HG03575 (cell line): ENCODE measurements around the gene RELA.
"Not testable (repeated sequence)": the region's sequence is repeated elsewhere in the genome, so short reads cannot be mapped to it uniquely, and the experiment has no call there.

Experiments used
- ATAC-seq: cut with Tn5 transposase; IDR thresholded peaks from one replicate; pipeline ENCODE4 v1.9.1; 2021; ENCODE audit not compliant: unreplicated experiment, insufficient number of reproducible peaks, low FRiP score; ENCODE audit errors: extremely low read depth

The RELA gene

GRCh38 chr11:65680192-65680743, 17.6 kb upstream of the RELA start:
- no peak for ATAC-seq

GRCh38 chr11:65672982-65673381, 10.3 kb upstream of the RELA start:
- ATAC-seq = no peak

DNA sequence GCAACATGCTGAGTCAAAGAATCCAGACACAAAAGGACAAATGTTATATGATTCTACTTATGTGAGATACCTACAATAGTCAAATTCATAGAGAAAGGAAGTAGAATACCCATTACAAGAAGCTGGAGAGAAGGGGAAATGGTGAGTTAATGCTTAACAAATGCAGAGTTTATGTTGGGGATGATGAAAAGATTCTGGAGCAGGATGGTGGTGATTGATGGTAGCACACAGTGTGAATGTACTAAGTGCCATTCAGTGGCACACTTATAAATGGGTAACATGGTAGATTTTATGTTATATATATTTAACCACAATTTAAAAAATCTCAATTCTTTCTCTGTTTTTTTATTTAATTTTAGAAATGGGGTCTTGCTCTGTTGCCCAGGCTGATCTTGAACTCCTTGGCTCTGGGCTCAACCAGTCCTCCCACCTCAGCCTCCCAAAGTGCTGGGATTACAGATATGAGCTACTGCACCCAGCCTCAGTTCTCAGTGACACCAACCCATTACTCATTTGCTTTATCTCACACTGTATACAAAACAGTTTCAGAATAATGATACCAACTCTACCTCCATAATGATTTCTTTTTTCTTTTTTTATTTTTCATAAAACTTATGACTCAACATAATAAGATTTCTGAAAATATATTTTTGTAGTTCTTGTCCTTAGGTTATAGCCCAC, 9.6 kb upstream of the RELA start:
- ATAC-seq = no peak

- no peak for ATAC-seq
These were observed 1.0 kb upstream of the RELA start for GRCh38 chr11:65663639-65664200.

- ATAC-seq = no peak
These were observed 393 bp downstream of the RELA start for GRCh38 chr11:65662247-65662798.

GRCh38 chr11:65661599-65662246, 993 bp downstream of the RELA start:
- no peak for ATAC-seq

GRCh38 chr11:65660908-65661307, 1.8 kb downstream of the RELA start:
- ATAC-seq = not testable (repeated sequence)

DNA sequence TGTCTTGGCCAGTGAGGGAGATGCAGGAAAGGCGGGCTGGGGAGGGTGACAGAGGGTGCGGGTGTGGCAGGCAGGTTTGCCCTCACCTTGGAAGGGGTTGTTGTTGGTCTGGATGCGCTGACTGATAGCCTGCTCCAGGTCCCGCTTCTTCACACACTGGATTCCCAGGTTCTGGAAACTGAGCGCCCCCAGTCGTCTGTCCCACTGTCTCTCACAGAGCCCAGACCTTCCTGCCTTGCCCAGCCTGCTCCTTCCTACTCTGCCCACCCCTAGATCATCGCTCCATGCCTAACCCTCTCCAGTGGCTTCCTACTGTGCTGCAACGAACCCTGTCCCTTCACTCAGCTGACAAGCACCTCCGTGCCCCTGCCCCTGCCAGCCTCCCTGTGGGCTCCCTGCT, 2.7 kb downstream of the RELA start:
- ATAC-seq = no peak

GRCh38 chr11:65658174-65659021, 4.3 kb downstream of the RELA start:
- no peak for ATAC-seq

- no peak for ATAC-seq
These were observed 5.3 kb downstream of the RELA start for GRCh38 chr11:65657426-65657825.

DNA sequence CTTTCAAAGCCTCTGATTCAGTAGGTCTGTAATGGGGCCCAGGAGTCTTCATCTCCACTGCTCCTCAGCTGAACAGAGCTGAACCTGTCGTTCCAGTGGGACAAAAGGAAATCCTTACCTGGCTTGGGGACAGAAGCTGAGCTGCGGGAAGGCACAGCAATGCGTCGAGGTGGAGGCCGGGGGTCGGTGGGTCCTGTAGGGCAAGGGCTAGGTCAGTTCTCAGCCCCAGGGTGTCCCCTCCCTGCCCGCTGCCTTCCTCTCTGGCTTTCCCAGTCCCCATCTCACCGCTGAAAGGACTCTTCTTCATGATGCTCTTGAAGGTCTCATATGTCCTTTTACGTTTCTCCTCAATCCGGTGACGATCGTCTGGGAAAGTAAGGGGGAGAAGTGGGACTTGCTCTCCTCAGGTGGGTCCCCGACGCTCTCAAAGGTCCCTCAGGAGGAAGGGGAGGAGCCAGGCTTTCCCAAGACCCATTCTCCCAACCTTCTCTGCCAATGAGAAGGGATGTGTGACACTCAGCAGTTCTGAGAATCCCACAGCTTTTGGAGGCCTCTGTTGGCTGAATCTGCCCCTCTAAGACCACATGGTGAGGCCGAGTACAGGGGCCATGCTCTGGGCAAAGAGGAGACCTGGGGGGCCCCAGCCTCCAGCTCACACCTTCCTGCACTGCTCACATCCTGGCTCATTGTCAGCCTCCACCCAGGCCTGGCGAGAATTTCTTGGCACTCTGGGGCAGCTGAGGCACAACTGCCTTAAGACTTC, 7.0 kb downstream of the RELA start:
- no peak for ATAC-seq

- ATAC-seq = no peak
These were observed 8.1 kb downstream of the RELA start for GRCh38 chr11:65654375-65655349.

- no peak for ATAC-seq
These were observed 9.2 kb downstream of the RELA start for GRCh38 chr11:65653229-65654225.

DNA sequence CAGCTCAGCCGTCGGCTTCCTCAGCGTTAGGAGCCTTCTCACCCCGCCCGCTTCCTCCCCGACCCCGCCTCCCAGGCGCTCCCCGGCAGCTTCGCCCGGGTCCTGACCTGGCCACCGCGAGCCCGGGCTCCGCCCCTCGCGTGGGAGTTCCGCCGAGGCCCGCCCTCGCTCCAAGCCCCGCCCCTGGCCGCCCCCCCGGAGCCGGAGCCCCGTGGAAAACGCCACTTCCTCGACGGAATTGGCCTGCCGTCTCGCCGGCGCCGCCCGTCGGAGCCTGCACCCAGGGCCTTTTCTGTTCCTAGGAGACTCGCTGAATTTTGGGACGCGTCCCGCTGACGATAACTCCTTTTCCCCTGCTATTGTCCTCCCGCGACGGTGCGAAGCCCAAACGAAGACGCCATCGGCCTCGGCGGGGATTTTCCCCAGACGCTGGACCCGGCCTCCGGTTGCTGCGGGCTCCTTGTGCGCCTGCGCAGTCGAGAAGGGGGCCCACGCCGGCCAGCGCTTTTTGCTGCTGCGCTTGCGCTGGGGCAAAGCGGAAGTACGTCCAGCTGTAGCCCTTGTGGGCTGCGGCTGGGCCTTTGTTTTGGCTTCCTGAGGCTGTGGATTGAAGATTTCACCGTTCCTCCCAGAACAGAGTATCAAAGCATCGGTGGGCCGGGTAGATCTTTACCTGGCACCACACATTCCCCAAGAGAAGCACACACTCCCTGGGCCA, 10.0 kb downstream of the RELA start:
- ATAC-seq = no peak

DNA sequence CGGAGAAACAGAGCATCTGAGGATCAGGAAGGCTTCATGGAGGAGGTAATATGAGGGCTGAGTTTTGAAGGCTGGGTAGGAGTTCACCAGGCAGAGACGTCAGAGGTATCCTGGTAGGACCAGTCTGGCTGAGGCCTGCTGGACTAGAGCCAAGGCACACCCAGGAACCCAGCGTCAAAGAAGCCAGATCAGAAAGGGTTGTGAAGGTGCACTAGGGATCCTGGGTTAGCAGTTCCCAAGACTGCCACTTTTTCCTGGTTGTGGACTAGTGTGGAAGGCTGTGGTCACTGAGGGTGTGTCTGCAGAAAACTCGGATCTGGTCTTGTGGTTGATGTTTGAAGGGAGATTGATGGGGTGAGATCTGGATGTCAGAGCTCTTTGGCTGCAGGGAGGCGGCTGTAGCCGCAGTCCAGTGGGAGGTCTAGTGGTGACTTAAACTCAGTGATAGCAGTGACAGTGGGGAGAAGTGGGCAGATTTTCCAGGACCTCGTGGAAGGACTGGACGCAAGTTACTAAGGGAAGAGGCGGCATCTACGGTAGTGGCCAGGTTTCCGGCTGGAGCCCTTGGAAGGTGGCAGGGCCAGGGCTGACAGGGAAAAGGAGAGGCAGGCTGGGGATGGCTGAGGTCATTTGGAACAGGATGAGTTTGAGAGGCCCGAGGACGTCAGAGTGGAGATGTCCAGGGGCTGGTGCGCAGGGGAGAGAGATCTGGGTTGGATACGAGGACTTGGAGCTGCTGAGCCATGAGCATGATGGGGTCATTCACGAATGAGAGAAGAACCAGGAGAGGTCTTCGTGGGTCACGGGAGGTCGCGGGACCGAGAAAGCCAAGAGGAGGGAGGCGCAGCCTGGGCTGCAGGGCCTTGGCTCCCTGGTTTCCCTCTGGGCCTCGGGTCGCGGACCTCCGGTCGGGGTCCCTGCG, 10.9 kb downstream of the RELA start:
- no peak for ATAC-seq
